AG04450 (cell line): Measurements from ENCODE around the gene PPP2R5C. TPM values are rescaled to one million over a fixed set of nuclear protein-coding genes. Genes with fewer than 3 reads are reported as not detected.
A peak's percentile ranks its signal among the peaks of the same experiment; 100 is the strongest.
"Not testable (repeated sequence)": the region's sequence is repeated elsewhere in the genome, so short reads cannot be mapped to it uniquely, and the experiment has no call there.

Experiments used
- CTCF ChIA-PET: fragments of 300-600, 350-600 bp; formaldehyde crosslinking; extraction: SDS; loops from one replicate; lab custom pipeline; 2022; ENCODE audit warnings: antibody characterized with exemption, inconsistent platforms; lab: Charles Lee
- POLR2A ChIA-PET: fragments of 350-600 bp; formaldehyde crosslinking; extraction: SDS; loops from one replicate; lab custom pipeline; 2021; ENCODE audit warnings: antibody characterized with exemption, inconsistent platforms; lab: Yijun Ruan, JAX
- DNase-seq: peaks from one replicate; pipeline ENCODE4 v3.0.0-alpha.2; 2011; ENCODE audit warnings: low read depth, low spot score
- H3K27ac ChIP-seq: one replicate; pipeline ENCODE4 v1.5.1; 2012; ENCODE audit warnings: low read depth, low read length, control low read depth
- H3K27me3 ChIP-seq: one replicate; pipeline ENCODE4 v1.6.0; 2012; ENCODE audit warnings: low read length; ENCODE audit not compliant: control insufficient read depth, insufficient read depth
- H3K4me3 ChIP-seq: 2 replicates; pipeline ENCODE4 v1.5.1; 2011; ENCODE audit warnings: mild to moderate bottlenecking, low read depth, low read length, control low read depth
- H3K9me3 ChIP-seq: 2 replicates; pipeline ENCODE4 v1.5.1; 2012; ENCODE audit warnings: low read length; ENCODE audit not compliant: control insufficient read depth, insufficient read depth
- CTCF ChIP-seq: IDR thresholded peaks from 2 replicates; pipeline ENCODE4 v1.5.1; 2011; ENCODE audit warnings: low read depth, low read length, control low read depth, inconsistent platforms
- polyA minus RNA-seq: library from RNA; depleted of rRNA, polyadenylated mRNA; stranded (reverse); fragments of >200 nt; gene quantifications from 2 replicates; pipeline ENCODE4 v1.2.3, GENCODE V29; 2011; rRNA and poly(A)+ RNA removed
- polyA plus RNA-seq: library from polyadenylated mRNA; depleted of rRNA; stranded (reverse); fragments of >200 nt; gene quantifications from 2 replicates; pipeline ENCODE4 v1.2.3, GENCODE V29; 2011; rRNA removed

Gene PPP2R5C
- polyA plus RNA-seq (108 and 140 TPM in 2 replicates), polyA minus RNA-seq (81.7 and 107 TPM in 2 replicates)

GRCh38 chr14:101761032-101761880 is at the start of gene PPP2R5C:
Gene PPP2R5C (plus strand): TSS chr14:101761709. CDS start chr14:101761894, 185 bp downstream.
- no peak for TF ChIP-seq CTCF
- Histone ChIP-seq H3K4me3 (peak within 1 kb of the TSS; percentile 97), H3K9me3 (no peaks in the 10 kb centered on the region; the same call in none of the 2 replicates), H3K27me3 (peaks cover 7% of the 10 kb centered on the region), H3K27ac (peak within 1 kb of the TSS; percentile 65)
- ChIA-PET CTCF (interaction anchor here (0.7 kb wide), 1 partner anchor 10 kb away, joined by 13 read pairs; no protein-coding TSS in a partner anchor), POLR2A (interaction anchor here (0.7 to 1.0 kb wide), 3 partner anchors 48 to 269 kb away, joined by 3 to 5 read pairs (median 3); no protein-coding TSS in a partner anchor)
- DNase-seq, result peak; percentile 68

DNA sequence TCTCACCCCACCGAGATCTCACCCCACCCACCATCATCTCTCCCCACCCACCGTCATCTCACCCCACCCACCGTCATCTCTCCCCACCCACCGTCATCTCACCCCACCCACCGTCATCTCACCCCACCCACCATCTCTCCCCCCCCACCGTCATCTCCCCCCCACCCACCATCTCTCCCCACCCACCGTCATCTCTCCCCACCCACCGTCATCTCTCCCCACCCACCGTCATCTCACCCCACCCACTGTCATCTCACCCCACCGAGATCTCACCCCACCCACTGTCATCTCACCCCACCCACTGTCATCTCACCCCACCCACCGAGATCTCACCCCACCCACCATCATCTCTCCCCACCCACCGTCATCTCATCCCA is 49.7 kb upstream of the PPP2R5C start:
- H3K4me3 ChIP-seq, CTCF ChIA-PET, DNase-seq, H3K27ac ChIP-seq, POLR2A ChIA-PET, H3K9me3 ChIP-seq, H3K27me3 ChIP-seq: not testable (repeated sequence)

DNA sequence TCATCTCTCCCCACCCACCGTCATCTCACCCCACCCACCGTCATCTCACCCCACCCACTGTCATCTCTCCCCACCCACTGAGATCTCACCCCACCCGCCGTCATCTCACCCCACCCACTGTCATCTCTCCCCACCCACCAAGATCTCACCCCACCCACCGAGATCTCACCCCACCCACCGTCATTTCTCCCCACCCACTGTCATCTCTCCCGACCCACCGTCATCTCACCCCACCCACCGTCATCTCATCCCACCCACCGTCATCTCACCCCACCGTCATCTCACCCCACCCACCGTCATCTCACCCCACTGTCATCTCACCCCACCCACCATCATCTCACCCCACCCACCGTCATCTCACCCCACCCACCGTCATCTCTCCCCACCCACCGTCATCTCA is 49.2 kb upstream of the PPP2R5C start:
- POLR2A ChIA-PET, CTCF ChIA-PET, DNase-seq, H3K27ac ChIP-seq, H3K27me3 ChIP-seq, H3K4me3 ChIP-seq: not testable (repeated sequence)
- H3K9me3 ChIP-seq, result peaks cover 11% of the 10 kb centered on the region

DNA sequence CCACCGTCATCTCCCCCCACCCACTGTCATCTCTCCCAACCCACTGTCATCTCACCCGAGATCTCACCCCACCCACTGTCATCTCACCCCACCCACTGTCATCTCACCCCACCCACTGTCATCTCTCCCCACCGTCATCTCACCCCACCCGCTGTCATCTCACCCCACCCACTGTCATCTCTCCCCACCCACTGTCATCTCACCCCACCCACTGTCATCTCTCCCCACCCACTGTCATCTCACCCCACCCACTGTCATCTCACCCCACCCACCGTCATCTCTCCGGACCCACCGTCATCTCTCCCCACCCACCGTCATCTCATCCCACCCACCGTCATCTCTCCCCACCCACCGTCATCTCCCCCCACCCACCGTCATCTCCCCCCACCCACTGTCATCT is 48.4 kb upstream of the PPP2R5C start:
- peaks cover 15% of the 10 kb centered on the region for H3K9me3 ChIP-seq
- CTCF ChIA-PET, H3K27me3 ChIP-seq, DNase-seq, H3K4me3 ChIP-seq, H3K27ac ChIP-seq, POLR2A ChIA-PET: not testable (repeated sequence)

DNA sequence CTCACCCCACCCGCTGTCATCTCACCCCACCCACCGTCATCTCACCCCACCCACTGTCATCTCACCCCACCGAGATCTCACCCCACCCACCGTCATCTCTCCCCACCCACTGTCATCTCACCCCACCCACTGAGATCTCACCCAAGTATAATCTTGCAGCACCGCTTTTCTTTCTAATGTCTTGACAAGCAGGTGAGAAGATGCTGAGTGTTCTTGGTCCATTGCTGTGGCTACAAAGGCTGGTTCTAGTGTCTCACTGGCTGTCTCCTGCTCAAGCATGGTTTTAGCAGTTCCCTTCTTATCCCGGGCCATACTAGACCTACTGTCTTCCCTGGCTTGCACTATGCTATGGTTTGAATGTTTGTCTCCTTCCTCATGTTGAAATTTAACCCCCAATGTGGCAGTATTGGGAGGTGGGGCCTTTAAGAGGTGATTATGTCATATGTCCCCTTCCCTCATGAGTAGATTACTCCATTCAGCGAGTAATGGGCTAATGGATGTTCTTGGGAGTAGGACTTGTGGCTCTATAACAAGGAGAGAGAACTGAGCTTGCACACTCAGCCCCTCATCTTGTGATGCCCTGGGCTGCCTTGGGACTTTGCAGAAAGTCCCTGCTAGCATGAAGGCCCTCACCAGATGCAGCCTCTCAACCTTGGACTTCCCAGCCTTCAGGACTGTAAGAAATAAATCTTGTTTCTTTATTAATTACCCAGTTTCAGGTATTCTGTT is 47.7 kb upstream of the PPP2R5C start:
- no peak for TF ChIP-seq CTCF
- ChIA-PET POLR2A (no interaction called here), CTCF (interaction anchor here (0.5 kb wide), 1 partner anchor 14 kb away, joined by 3 read pairs; no protein-coding TSS in a partner anchor)
- Histone ChIP-seq H3K9me3 (peaks cover 15% of the 10 kb centered on the region), H3K27me3 (peaks cover 4% of the 10 kb centered on the region), H3K4me3 (no peak overlapping the region), H3K27ac (no peak overlapping the region)
- DNase-seq, result no peak

DNA sequence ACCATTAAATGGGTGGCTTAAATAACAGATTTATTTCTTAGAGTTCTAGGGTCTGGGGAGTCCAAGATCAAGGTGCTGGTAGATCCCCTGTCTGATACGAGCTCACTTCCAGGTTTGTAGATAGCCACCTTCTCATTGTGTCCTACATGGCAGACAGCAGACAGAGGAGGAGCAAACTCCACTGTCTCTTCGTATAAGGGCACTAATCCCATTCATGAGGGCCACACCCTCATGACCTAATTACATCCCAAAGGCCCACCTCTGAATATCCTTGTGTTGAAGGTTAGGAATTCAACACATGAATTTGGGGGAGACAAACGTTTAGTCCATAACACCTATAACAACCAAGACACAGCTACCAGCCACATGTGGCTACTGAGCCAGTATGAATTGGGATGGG is 47.1 kb upstream of the PPP2R5C start:
- TF ChIP-seq CTCF, result no peak
- Histone ChIP-seq H3K4me3 (no peak overlapping the region), H3K27me3 (no peaks in the 10 kb centered on the region), H3K9me3 (peaks cover 15% of the 10 kb centered on the region), H3K27ac (no peak overlapping the region)
- POLR2A ChIA-PET, result no interaction called here
- CTCF ChIA-PET, result interaction anchor here (0.5 to 0.7 kb wide), 2 partner anchors 13 to 148 kb away, joined by 3 read pairs; no protein-coding TSS in a partner anchor
- no peak for DNase-seq
